ENCODE results near the gene CD1E. TPM values are rescaled to one million over a fixed set of nuclear protein-coding genes. Genes with fewer than 3 reads are reported as not detected.
"Not testable (repeated sequence)": the region's sequence is repeated elsewhere in the genome, so short reads cannot be mapped to it uniquely, and the experiment has no call there.

Gene CD1E
- total RNA-seq, 1 donor from 2014 or later: not detected

DNA sequence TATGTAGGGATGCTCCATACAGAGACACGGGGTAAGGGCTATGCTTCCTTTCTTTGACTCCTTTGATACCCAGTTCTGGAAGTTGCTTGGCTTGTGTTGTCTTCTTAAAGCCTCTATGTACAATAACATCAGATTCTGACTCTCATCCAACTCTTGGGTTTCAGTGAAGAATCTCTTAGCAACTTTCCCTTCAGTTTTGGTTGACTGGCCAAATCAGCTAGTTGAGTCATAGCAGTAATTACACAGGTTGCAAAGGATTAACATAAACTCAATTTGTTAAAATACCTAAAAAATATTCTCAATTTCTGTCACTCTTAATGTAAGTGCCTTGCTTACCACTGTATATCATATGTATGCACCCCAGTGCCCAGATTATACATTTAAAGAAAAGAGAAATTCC, 9.2 kb downstream of the CD1E start:
- DNase-seq (ENCODE audit: low spot score, unreplicated experiment): no peak
- H3K4me1 Mint-ChIP-seq (ENCODE audit: low read depth): no peaks in the 10 kb centered on the region

DNA sequence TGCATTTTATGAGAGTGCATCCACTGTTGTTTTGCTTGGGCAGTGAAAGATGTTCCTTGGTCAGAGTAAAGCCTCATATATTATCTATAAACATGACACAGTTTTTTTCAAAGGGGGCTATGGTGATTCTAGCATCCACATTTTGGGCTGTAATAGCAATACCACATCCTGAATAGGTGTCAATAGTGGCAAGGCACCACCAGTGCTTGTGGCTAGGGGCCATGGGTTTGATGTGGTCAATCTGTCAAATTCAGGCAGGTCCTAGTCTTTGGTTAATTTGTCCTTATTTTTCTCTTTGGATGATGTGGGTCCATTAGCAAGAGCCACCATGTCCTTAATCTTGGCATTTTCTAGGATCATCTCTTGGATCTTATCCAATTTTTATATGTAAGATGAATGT, 13.1 kb downstream of the CD1E start:
- no peak overlapping the region for H3K4me3 Mint-ChIP-seq (ENCODE audit: low read depth)
- DNase-seq (ENCODE audit: low spot score, unreplicated experiment): no peak
- no peaks in the 10 kb centered on the region for H3K9me3 Mint-ChIP-seq (ENCODE audit: low read depth)
- H3K4me1 Mint-ChIP-seq (ENCODE audit: low read depth): no peaks in the 10 kb centered on the region
- no peak overlapping the region for H3K27ac Mint-ChIP-seq
- no peaks in the 10 kb centered on the region for H3K36me3 Mint-ChIP-seq (ENCODE audit: insufficient read depth)
- no peaks in the 10 kb centered on the region for H3K27me3 Mint-ChIP-seq
- TF ChIP-seq, protein P1, sequence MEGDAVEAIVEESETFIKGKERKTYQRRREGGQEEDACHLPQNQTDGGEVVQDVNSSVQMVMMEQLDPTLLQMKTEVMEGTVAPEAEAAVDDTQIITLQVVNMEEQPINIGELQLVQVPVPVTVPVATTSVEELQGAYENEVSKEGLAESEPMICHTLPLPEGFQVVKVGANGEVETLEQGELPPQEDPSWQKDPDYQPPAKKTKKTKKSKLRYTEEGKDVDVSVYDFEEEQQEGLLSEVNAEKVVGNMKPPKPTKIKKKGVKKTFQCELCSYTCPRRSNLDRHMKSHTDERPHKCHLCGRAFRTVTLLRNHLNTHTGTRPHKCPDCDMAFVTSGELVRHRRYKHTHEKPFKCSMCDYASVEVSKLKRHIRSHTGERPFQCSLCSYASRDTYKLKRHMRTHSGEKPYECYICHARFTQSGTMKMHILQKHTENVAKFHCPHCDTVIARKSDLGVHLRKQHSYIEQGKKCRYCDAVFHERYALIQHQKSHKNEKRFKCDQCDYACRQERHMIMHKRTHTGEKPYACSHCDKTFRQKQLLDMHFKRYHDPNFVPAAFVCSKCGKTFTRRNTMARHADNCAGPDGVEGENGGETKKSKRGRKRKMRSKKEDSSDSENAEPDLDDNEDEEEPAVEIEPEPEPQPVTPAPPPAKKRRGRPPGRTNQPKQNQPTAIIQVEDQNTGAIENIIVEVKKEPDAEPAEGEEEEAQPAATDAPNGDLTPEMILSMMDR (IDR thresholded peaks at IDR 0.05; ENCODE audit: unreplicated experiment): no peak

More for the DNA sequence above, 9.2 kb downstream of the CD1E start:
- Mint-ChIP-seq H3K4me3 (ENCODE audit: low read depth) (no peak overlapping the region), H3K27ac (no peak overlapping the region), H3K27me3 (no peaks in the 10 kb centered on the region), H3K9me3 (ENCODE audit: low read depth) (no peaks in the 10 kb centered on the region), H3K36me3 (ENCODE audit: insufficient read depth) (no peaks in the 10 kb centered on the region)
- TF ChIP-seq, protein P1 (IDR thresholded peaks at IDR 0.05; ENCODE audit: unreplicated experiment): no peak

DNA sequence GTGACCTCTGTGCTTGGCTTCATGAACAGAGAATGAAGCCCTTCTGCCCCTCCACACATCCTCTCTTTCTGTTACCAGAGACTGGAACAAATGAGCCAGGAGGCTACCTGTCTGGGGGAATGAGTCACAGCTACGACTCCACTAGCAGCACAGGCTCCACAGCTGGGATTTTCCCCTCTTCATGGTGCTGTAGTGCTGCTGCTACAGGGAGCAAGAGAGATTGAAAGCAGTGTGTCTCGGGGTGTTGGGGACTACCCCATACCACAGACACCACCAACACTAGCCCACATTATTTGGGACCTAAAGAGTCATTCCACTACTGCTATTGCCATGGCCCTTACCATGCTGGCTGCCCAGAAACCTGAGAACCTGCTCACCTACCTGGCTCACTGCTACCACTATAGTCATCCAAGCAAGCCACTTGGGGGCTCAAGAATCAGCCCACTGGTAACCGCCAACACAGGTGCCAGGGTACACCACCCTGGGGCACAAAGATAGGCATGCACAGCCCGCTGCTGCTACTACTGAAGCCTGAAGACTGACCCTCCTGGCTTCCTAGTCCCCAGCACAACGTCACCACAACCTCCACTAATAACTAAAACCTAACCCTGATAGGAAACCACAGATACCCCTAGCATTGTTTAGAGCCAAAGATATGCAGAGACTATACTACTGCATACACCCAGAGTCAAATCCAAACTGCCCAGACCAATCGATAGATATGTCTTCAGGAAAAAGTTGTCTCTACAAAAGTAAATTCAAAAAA, 17.7 kb downstream of the CD1E start:
- no peak overlapping the region for H3K27ac Mint-ChIP-seq
- no peaks in the 10 kb centered on the region for H3K4me1 Mint-ChIP-seq (ENCODE audit: low read depth)
- no peak overlapping the region for H3K4me3 Mint-ChIP-seq (ENCODE audit: low read depth)
- no peaks in the 10 kb centered on the region for H3K36me3 Mint-ChIP-seq (ENCODE audit: insufficient read depth)
- H3K27me3 Mint-ChIP-seq: no peaks in the 10 kb centered on the region
- DNase-seq (ENCODE audit: low spot score, unreplicated experiment): no peak
- H3K9me3 Mint-ChIP-seq (ENCODE audit: low read depth): peaks cover 9% of the 10 kb centered on the region
- TF ChIP-seq, protein P1 (IDR thresholded peaks at IDR 0.05; ENCODE audit: unreplicated experiment): no peak

DNA sequence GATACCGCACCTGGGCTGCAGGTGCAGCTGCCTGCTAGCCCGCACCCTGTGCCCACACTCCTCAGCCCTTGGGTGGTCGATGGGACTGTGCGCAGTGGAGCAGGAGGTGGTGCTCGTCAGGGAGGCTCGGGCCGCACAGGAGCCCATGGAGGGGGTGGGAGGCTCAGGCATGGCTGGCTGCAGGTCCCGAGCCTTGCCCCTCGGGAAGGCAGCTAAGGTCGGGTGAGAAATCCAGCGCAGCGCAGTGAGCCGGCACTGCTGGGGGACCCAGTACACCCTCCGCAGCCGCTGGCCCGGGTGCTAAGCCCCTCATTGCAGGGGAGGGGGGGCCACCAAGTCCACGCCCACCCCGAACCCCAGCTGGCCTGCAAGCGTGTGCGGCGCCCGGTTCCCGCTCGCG, 20.4 kb downstream of the CD1E start:
- not testable (repeated sequence) for H3K4me1 Mint-ChIP-seq (ENCODE audit: low read depth); DNase-seq (ENCODE audit: low spot score, unreplicated experiment); H3K4me3 Mint-ChIP-seq (ENCODE audit: low read depth); H3K27ac Mint-ChIP-seq; H3K9me3 Mint-ChIP-seq (ENCODE audit: low read depth); H3K27me3 Mint-ChIP-seq; H3K36me3 Mint-ChIP-seq (ENCODE audit: insufficient read depth)

DNA sequence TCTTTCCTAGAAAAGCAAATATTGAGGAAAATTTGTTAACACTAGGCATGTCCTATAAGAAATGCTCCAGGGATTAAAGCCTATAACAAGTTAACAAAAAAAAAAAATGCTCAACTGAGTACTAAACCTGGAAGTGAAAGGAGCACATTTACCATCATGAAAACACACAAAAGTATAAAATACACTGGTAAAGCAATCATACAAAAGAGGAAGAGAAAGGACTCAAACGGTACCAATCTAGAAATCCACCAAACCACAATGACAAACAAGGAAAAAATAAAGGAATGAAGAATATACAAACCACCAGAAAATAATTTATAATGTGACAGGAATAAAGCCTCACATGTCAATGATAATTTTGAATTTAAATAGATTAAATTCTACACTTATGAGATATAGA, 21.2 kb downstream of the CD1E start:
- TF ChIP-seq, protein P1 (IDR thresholded peaks at IDR 0.05; ENCODE audit: unreplicated experiment): no peak
- no peak for DNase-seq (ENCODE audit: low spot score, unreplicated experiment)
- Mint-ChIP-seq H3K4me1 (ENCODE audit: low read depth) (no peaks in the 10 kb centered on the region), H3K27me3 (no peaks in the 10 kb centered on the region), H3K36me3 (ENCODE audit: insufficient read depth) (no peaks in the 10 kb centered on the region), H3K4me3 (ENCODE audit: low read depth) (no peak overlapping the region), H3K9me3 (ENCODE audit: low read depth) (peaks cover 9% of the 10 kb centered on the region), H3K27ac (no peak overlapping the region)

DNA sequence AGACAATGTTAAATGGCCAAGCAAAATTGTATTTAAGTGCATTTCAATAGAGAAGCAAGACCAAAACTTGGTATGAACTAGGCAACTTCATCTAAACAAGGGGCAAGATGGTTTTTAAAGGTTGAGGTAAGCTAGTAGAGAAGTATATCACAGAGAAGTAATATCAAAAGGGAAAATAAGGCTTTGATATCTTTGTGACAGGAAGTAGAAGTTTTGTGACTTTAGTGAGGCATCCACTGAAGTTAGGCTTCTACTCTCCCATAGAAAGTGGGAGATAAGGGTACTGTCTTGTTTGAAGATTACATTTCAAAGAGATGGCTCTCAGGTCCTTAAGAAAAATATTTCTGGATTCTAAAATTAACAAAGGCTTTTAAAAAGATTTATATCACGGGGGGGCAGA, 36.6 kb downstream of the CD1E start:
- Mint-ChIP-seq H3K36me3 (ENCODE audit: insufficient read depth) (no peaks in the 10 kb centered on the region), H3K9me3 (ENCODE audit: low read depth) (no peaks in the 10 kb centered on the region), H3K4me1 (ENCODE audit: low read depth) (no peaks in the 10 kb centered on the region), H3K27me3 (no peaks in the 10 kb centered on the region), H3K4me3 (ENCODE audit: low read depth) (no peak overlapping the region), H3K27ac (no peak overlapping the region)
- TF ChIP-seq, protein P1 (IDR thresholded peaks at IDR 0.05; ENCODE audit: unreplicated experiment): no peak
- DNase-seq (ENCODE audit: low spot score, unreplicated experiment): no peak
